OCI-LY3 (cell line): ENCODE results near the gene ARL8A.

ENCODE experiments used
- EZH2phosphoT487 ChIP-seq: fragments of 200-600 bp; shearing (Covaris generic); IDR thresholded peaks from 2 replicates; pipeline ENCODE4 v1.6.1; 2018; ENCODE audit warnings: antibody characterized with exemption, mixed run types, low read depth
- TF ChIP-seq, protein P1 (sequence below): fragments of 200-600, 300-600 bp; sonication (generic); IDR thresholded peaks from 2 replicates; pipeline ENCODE4 v1.5.1; 2014; ENCODE audit warnings: antibody characterized with exemption, low read length, low read depth

DNA sequence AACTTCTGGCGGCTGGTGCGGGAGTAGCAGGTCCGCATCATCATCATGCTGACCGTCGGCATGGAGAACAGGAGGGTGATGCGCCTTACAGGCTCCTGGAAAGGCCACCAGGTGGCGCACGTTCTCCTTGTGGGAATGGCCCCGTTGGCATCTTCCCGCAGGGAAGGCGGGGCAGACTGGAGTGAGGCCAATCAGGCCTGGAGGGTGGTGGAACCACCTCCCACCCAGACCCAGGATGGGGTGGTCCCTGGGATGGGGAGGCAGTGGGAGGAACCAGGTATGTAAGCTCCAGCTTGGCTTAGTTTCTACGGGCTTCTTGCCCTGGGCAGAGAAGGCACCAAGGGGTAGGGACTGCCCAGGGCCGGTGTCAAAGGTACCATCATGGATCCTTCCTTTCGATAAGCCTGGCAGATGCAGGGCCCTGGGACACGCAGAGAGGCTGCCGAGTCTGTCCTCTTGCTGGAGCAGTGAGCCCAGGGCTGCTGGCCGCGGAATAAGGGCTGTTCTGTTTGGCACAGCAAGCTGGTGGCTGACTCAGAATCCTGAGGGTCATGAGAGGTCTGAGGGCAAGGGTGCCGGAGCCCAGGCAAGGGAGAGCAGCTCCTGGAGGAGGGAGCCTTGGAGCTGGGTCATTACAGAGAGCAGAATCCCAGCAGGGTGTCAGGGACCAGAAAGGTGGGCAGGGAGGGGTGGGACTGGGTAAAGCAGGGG, 40.4 kb upstream of the ARL8A start:
- TF ChIP-seq, protein P1, sequence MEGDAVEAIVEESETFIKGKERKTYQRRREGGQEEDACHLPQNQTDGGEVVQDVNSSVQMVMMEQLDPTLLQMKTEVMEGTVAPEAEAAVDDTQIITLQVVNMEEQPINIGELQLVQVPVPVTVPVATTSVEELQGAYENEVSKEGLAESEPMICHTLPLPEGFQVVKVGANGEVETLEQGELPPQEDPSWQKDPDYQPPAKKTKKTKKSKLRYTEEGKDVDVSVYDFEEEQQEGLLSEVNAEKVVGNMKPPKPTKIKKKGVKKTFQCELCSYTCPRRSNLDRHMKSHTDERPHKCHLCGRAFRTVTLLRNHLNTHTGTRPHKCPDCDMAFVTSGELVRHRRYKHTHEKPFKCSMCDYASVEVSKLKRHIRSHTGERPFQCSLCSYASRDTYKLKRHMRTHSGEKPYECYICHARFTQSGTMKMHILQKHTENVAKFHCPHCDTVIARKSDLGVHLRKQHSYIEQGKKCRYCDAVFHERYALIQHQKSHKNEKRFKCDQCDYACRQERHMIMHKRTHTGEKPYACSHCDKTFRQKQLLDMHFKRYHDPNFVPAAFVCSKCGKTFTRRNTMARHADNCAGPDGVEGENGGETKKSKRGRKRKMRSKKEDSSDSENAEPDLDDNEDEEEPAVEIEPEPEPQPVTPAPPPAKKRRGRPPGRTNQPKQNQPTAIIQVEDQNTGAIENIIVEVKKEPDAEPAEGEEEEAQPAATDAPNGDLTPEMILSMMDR = peak; percentile 92
- TF ChIP-seq EZH2phosphoT487 = no peak
